ENCODE data around the gene ZP3.
"Not testable (repeated sequence)": the region's sequence is repeated elsewhere in the genome, so short reads cannot be mapped to it uniquely, and the experiment has no call there.

Gene ZP3

GRCh38 chr7:76386691-76387260 is 38.0 kb upstream of the ZP3 start:
- H3K27me3 ChIP-seq (replicated peaks in 2 of 5; ENCODE audit: control insufficient read depth in 4 of 5, insufficient read depth in 5 of 5, low read length in 4 of 5), result no peaks in the 10 kb centered on the region
- H3K9me3 ChIP-seq (ENCODE audit: control extremely low read depth in 1 of 5, control insufficient read depth in 4 of 5, insufficient read depth in 2 of 5, low read depth in 1 of 5, low read length in 4 of 5), result no peaks in the 10 kb centered on the region
- ChIA-PET POLR2A (interaction anchor here (0.7 kb wide), 1 partner anchor 73 kb away, joined by 7 read pairs; no protein-coding TSS in a partner anchor), CTCF (interaction anchor here (1.0 to 3.0 kb wide), 4 partner anchors 22 to 31 kb away, joined by 3 to 8 read pairs (median 5); no protein-coding TSS in a partner anchor)
- peaks cover 0 to 11% (median 8%) of the 10 kb centered on the region in 4 experiments for H3K4me1 ChIP-seq (ENCODE audit: control extremely low read depth in 1 of 4, control insufficient read depth in 4 of 4, insufficient read depth in 4 of 4, low read length in 3 of 4)
- H3K27ac ChIP-seq (ENCODE audit: insufficient read depth in 1 of 2, low read depth in 1 of 2, low read length in 2 of 2, poor library complexity in 1 of 2, severe bottlenecking in 2 of 2), result no peak overlapping the region
- no peak for DNase-seq
- H3K4me3 ChIP-seq (ENCODE audit: control insufficient read depth in 1 of 7, extremely low read depth in 1 of 7, insufficient read depth in 4 of 7, low read depth in 2 of 7, low read length in 6 of 7), result no peak overlapping the region
- H3K36me3 ChIP-seq (ENCODE audit: control insufficient read depth in 4 of 4, insufficient read depth in 4 of 4, low read length in 3 of 4), result no peaks in the 10 kb centered on the region
- WGBS (ENCODE audit: insufficient coverage), result 85% methylated on average over 8 of the region's 11 CpGs

- 96% methylated on average over 5 of the region's 6 CpGs for WGBS (ENCODE audit: insufficient coverage)
- H3K36me3 ChIP-seq (ENCODE audit: control insufficient read depth in 4 of 4, insufficient read depth in 4 of 4, low read length in 3 of 4); POLR2A ChIA-PET; DNase-seq; H3K4me3 ChIP-seq (ENCODE audit: control insufficient read depth in 1 of 7, extremely low read depth in 1 of 7, insufficient read depth in 4 of 7, low read depth in 2 of 7, low read length in 6 of 7); H3K9me3 ChIP-seq (ENCODE audit: control extremely low read depth in 1 of 5, control insufficient read depth in 4 of 5, insufficient read depth in 2 of 5, low read depth in 1 of 5, low read length in 4 of 5); H3K27ac ChIP-seq (ENCODE audit: insufficient read depth in 1 of 2, low read depth in 1 of 2, low read length in 2 of 2, poor library complexity in 1 of 2, severe bottlenecking in 2 of 2); H3K27me3 ChIP-seq (replicated peaks in 2 of 5; ENCODE audit: control insufficient read depth in 4 of 5, insufficient read depth in 5 of 5, low read length in 4 of 5): not testable (repeated sequence)
- CTCF ChIA-PET, result interaction anchor here (0.9 to 2.0 kb wide), 3 partner anchors 23 to 32 kb away, joined by 3 to 5 read pairs (median 4); no protein-coding TSS in a partner anchor
- peaks cover 0 to 16% (median 12%) of the 10 kb centered on the region in 4 experiments for H3K4me1 ChIP-seq (ENCODE audit: control extremely low read depth in 1 of 4, control insufficient read depth in 4 of 4, insufficient read depth in 4 of 4, low read length in 3 of 4)
Measured at GRCh38 chr7:76387789-76388188, 37.0 kb upstream of the ZP3 start.

GRCh38 chr7:76390092-76390491 is 34.7 kb upstream of the ZP3 start:
- no peak for DNase-seq
- Histone ChIP-seq H3K27ac (ENCODE audit: insufficient read depth in 1 of 2, low read depth in 1 of 2, low read length in 2 of 2, poor library complexity in 1 of 2, severe bottlenecking in 2 of 2) (no peak overlapping the region), H3K9me3 (ENCODE audit: control extremely low read depth in 1 of 5, control insufficient read depth in 4 of 5, insufficient read depth in 2 of 5, low read depth in 1 of 5, low read length in 4 of 5) (no peaks in the 10 kb centered on the region), H3K4me1 (ENCODE audit: control extremely low read depth in 1 of 4, control insufficient read depth in 4 of 4, insufficient read depth in 4 of 4, low read length in 3 of 4) (peaks cover 0 to 28% (median 22%) of the 10 kb centered on the region in 4 experiments), H3K36me3 (ENCODE audit: control insufficient read depth in 4 of 4, insufficient read depth in 4 of 4, low read length in 3 of 4) (no peaks in the 10 kb centered on the region), H3K27me3 (replicated peaks in 2 of 5; ENCODE audit: control insufficient read depth in 4 of 5, insufficient read depth in 5 of 5, low read length in 4 of 5) (no peaks in the 10 kb centered on the region), H3K4me3 (ENCODE audit: control insufficient read depth in 1 of 7, extremely low read depth in 1 of 7, insufficient read depth in 4 of 7, low read depth in 2 of 7, low read length in 6 of 7) (no peak overlapping the region)
- 99% methylated on average over 13 of the region's 13 CpGs for WGBS (ENCODE audit: insufficient coverage)
- CTCF ChIA-PET, result no interaction called here
- POLR2A ChIA-PET, result no interaction called here

GRCh38 chr7:76392531-76393115 is 32.1 kb upstream of the ZP3 start:
- H3K9me3 ChIP-seq (ENCODE audit: control extremely low read depth in 1 of 5, control insufficient read depth in 4 of 5, insufficient read depth in 2 of 5, low read depth in 1 of 5, low read length in 4 of 5), result no peaks in the 10 kb centered on the region
- peak overlapping the region in 1 of 2 experiments; percentile 23 for H3K27ac ChIP-seq (ENCODE audit: insufficient read depth in 1 of 2, low read depth in 1 of 2, low read length in 2 of 2, poor library complexity in 1 of 2, severe bottlenecking in 2 of 2)
- H3K4me1 ChIP-seq (ENCODE audit: control extremely low read depth in 1 of 4, control insufficient read depth in 4 of 4, insufficient read depth in 4 of 4, low read length in 3 of 4), result peaks cover 0 to 38% (median 30%) of the 10 kb centered on the region in 4 experiments
- DNase-seq, result no peak
- no peaks in the 10 kb centered on the region for H3K27me3 ChIP-seq (replicated peaks in 2 of 5; ENCODE audit: control insufficient read depth in 4 of 5, insufficient read depth in 5 of 5, low read length in 4 of 5)
- H3K36me3 ChIP-seq (ENCODE audit: control insufficient read depth in 4 of 4, insufficient read depth in 4 of 4, low read length in 3 of 4), result no peaks in the 10 kb centered on the region
- 32% methylated on average over 12 of the region's 12 CpGs for WGBS (ENCODE audit: insufficient coverage)
- peak overlapping the region in 5 of 7 experiments; percentile 14 to 78 (median 74) for H3K4me3 ChIP-seq (ENCODE audit: control insufficient read depth in 1 of 7, extremely low read depth in 1 of 7, insufficient read depth in 4 of 7, low read depth in 2 of 7, low read length in 6 of 7)
- POLR2A ChIA-PET, result interaction anchor here (1.4 kb wide), 1 partner anchor 28 kb away, joined by 3 read pairs; no protein-coding TSS in a partner anchor
- CTCF ChIA-PET, result interaction anchor here (1.1 to 1.3 kb wide), 2 partner anchors 17 to 33 kb away, joined by 3 to 6 read pairs; partner anchors contain the start of genes SSC4D and YWHAG

- Histone ChIP-seq H3K9me3 (ENCODE audit: control extremely low read depth in 1 of 5, control insufficient read depth in 4 of 5, insufficient read depth in 2 of 5, low read depth in 1 of 5, low read length in 4 of 5) (no peaks in the 10 kb centered on the region), H3K4me3 (ENCODE audit: control insufficient read depth in 1 of 7, extremely low read depth in 1 of 7, insufficient read depth in 4 of 7, low read depth in 2 of 7, low read length in 6 of 7) (peak overlapping the region; percentile 37 to 78 (median 71)), H3K27me3 (replicated peaks in 2 of 5; ENCODE audit: control insufficient read depth in 4 of 5, insufficient read depth in 5 of 5, low read length in 4 of 5) (no peaks in the 10 kb centered on the region), H3K4me1 (ENCODE audit: control extremely low read depth in 1 of 4, control insufficient read depth in 4 of 4, insufficient read depth in 4 of 4, low read length in 3 of 4) (peaks cover 2 to 39% (median 35%) of the 10 kb centered on the region in 4 experiments), H3K36me3 (ENCODE audit: control insufficient read depth in 4 of 4, insufficient read depth in 4 of 4, low read length in 3 of 4) (no peaks in the 10 kb centered on the region), H3K27ac (ENCODE audit: insufficient read depth in 1 of 2, low read depth in 1 of 2, low read length in 2 of 2, poor library complexity in 1 of 2, severe bottlenecking in 2 of 2) (peak overlapping the region in 1 of 2 experiments; percentile 54)
- ChIA-PET POLR2A (interaction anchor here (0.5 to 1.4 kb wide), 2 partner anchors 18 to 28 kb away, joined by 3 read pairs; no protein-coding TSS in a partner anchor), CTCF (interaction anchor here (0.6 to 1.3 kb wide), 4 partner anchors 16 to 954 kb away, joined by 3 to 6 read pairs (median 4); partner anchors contain the start of genes SSC4D and YWHAG)
- WGBS (ENCODE audit: insufficient coverage), result 2% methylated on average over 71 of the region's 99 CpGs
- DNase-seq, result peak; percentile 74 to 80 (median 77)
Measured at GRCh38 chr7:76393116-76394031, 31.4 kb upstream of the ZP3 start.

- no peaks in the 10 kb centered on the region for H3K27me3 ChIP-seq (replicated peaks in 2 of 5; ENCODE audit: control insufficient read depth in 4 of 5, insufficient read depth in 5 of 5, low read length in 4 of 5)
- H3K27ac ChIP-seq (ENCODE audit: insufficient read depth in 1 of 2, low read depth in 1 of 2, low read length in 2 of 2, poor library complexity in 1 of 2, severe bottlenecking in 2 of 2), result no peak overlapping the region
- CTCF ChIA-PET, result no interaction called here
- no peaks in the 10 kb centered on the region for H3K36me3 ChIP-seq (ENCODE audit: control insufficient read depth in 4 of 4, insufficient read depth in 4 of 4, low read length in 3 of 4)
- no peak for DNase-seq
- 92% methylated on average over 8 of the region's 9 CpGs for WGBS (ENCODE audit: insufficient coverage)
- POLR2A ChIA-PET, result no interaction called here
- H3K4me3 ChIP-seq (ENCODE audit: control insufficient read depth in 1 of 7, extremely low read depth in 1 of 7, insufficient read depth in 4 of 7, low read depth in 2 of 7, low read length in 6 of 7), result no peak overlapping the region
- no peaks in the 10 kb centered on the region for H3K9me3 ChIP-seq (ENCODE audit: control extremely low read depth in 1 of 5, control insufficient read depth in 4 of 5, insufficient read depth in 2 of 5, low read depth in 1 of 5, low read length in 4 of 5)
- H3K4me1 ChIP-seq (ENCODE audit: control extremely low read depth in 1 of 4, control insufficient read depth in 4 of 4, insufficient read depth in 4 of 4, low read length in 3 of 4), result peaks cover 2 to 32% (median 27%) of the 10 kb centered on the region in 4 experiments
Measured at GRCh38 chr7:76394957-76395356, 29.8 kb upstream of the ZP3 start.

Data from common myeloid progenitor, CD34-positive (primary cell).